GM23338 (cell line): ENCODE data around the gene GC. TPM values are rescaled to one million over a fixed set of nuclear protein-coding genes. Genes with fewer than 3 reads are reported as not detected.

Experiments used
- ATAC-seq: fragments of 200-7000 bp; cut with Tn5 transposase; 3 replicates; pipeline ENCODE4 v1.9.1; 2020
- DNase-seq: peaks from one replicate; pipeline ENCODE4 v3.0.0-alpha.2; 2015; ENCODE audit warnings: low spot score
- H2AFZ ChIP-seq: fragments of 200-600 bp; sonication (generic); 2 replicates; pipeline ENCODE4 v1.8.0; 2016; ENCODE audit warnings: antibody characterized with exemption, mild to moderate bottlenecking, moderate library complexity
- H3F3A ChIP-seq: fragments of 200-600 bp; sonication (generic); replicated peaks from 2 replicates; pipeline ENCODE4 v1.8.0; 2017; ENCODE audit warnings: antibody characterized with exemption, mixed run types, low read depth
- H3K27ac ChIP-seq: fragments of 200-600 bp; sonication (generic); 2 replicates; pipeline ENCODE4 v1.6.1; 2016; ENCODE audit warnings: low read depth
- H3K27me3 ChIP-seq: fragments of 200-600 bp; sonication (generic); 2 replicates; pipeline ENCODE4 v1.8.0; 2016; ENCODE audit warnings: mild to moderate bottlenecking, mixed run types, moderate library complexity; ENCODE audit not compliant: insufficient read depth
- H3K36me3 ChIP-seq: fragments of 200-600 bp; sonication (generic); 2 replicates; pipeline ENCODE4 v1.8.0; 2016; ENCODE audit warnings: mild to moderate bottlenecking; ENCODE audit not compliant: insufficient read depth
- H3K4me1 ChIP-seq: fragments of 200-600 bp; sonication (generic); 2 replicates; pipeline ENCODE4 v1.8.0; 2016; ENCODE audit warnings: mild to moderate bottlenecking, moderate library complexity; ENCODE audit not compliant: insufficient read depth
- H3K4me2 ChIP-seq: fragments of 200-600 bp; sonication (generic); 2 replicates; pipeline ENCODE4 v1.7.1; 2017; ENCODE audit warnings: mixed run types
- H3K4me3 ChIP-seq: fragments of 200-600 bp; sonication (generic); 2 replicates; pipeline ENCODE4 v1.6.1; 2016; ENCODE audit warnings: mixed run types
- H3K79me2 ChIP-seq: fragments of 200-600 bp; sonication (generic); replicated peaks from 2 replicates; pipeline ENCODE4 v1.8.0; 2017; ENCODE audit warnings: mild to moderate bottlenecking; ENCODE audit not compliant: insufficient read depth
- H3K9me2 ChIP-seq: fragments of 200-600 bp; sonication (generic); 2 replicates; pipeline ENCODE4 v1.8.0; 2017; ENCODE audit not compliant: insufficient read depth
- H4K20me1 ChIP-seq: fragments of 200-600 bp; sonication (generic); replicated peaks from 2 replicates; pipeline ENCODE4 v1.8.0; 2017; ENCODE audit warnings: mild to moderate bottlenecking; ENCODE audit not compliant: insufficient read depth
- H3K27ac Mint-ChIP-seq: 2 replicates; pipeline ENCODE4 v1.8.0; 2020; ENCODE audit warnings: inconsistent platforms, mild to moderate bottlenecking, moderate library complexity, mixed read lengths
- H3K27me3 Mint-ChIP-seq: 3 replicates; pipeline ENCODE4 v1.8.0; 2022; ENCODE audit warnings: low read depth, mild to moderate bottlenecking, moderate library complexity, mixed read lengths, inconsistent platforms; ENCODE audit not compliant: insufficient read depth, poor library complexity
- H3K36me3 Mint-ChIP-seq: 3 replicates; pipeline ENCODE4 v1.8.0; 2021; ENCODE audit warnings: low read depth, mild to moderate bottlenecking, inconsistent platforms, moderate library complexity, mixed read lengths
- H3K4me1 Mint-ChIP-seq: 3 replicates; pipeline ENCODE4 v1.8.0; 2020; ENCODE audit warnings: mild to moderate bottlenecking, inconsistent platforms, mixed read lengths
- H3K4me3 Mint-ChIP-seq: 3 replicates; pipeline ENCODE4 v1.8.0; 2021; ENCODE audit warnings: moderate library complexity, mild to moderate bottlenecking, inconsistent platforms, mixed read lengths
- H3K9me3 Mint-ChIP-seq: 3 replicates; pipeline ENCODE4 v1.8.0; 2020; ENCODE audit warnings: moderate library complexity, mild to moderate bottlenecking, inconsistent platforms, mixed read lengths
- CREB1 ChIP-seq: fragments of 250-450 bp; sonication (Bioruptor Pico); IDR thresholded peaks from 2 replicates; pipeline ENCODE4 v1.5.0; 2020; ENCODE audit warnings: low read depth, mild to moderate bottlenecking, moderate library complexity
- EZH2 ChIP-seq: fragments of 200-600 bp; sonication (generic); IDR thresholded peaks from one replicate; pipeline ENCODE4 v1.8.0; 2017; ENCODE audit warnings: antibody characterized with exemption, mild to moderate bottlenecking, low read depth; ENCODE audit not compliant: unreplicated experiment
- EZH2phosphoT487 ChIP-seq: fragments of 200-600 bp; sonication (generic); IDR thresholded peaks from one replicate; pipeline ENCODE4 v1.8.1; 2018; ENCODE audit warnings: antibody characterized with exemption; ENCODE audit not compliant: unreplicated experiment
- JUNB ChIP-seq: IDR thresholded peaks from one replicate; pipeline ENCODE4 v1.6.1; 2016; ENCODE audit warnings: antibody characterized with exemption; ENCODE audit not compliant: unreplicated experiment
- NANOG ChIP-seq: IDR thresholded peaks from 2 replicates; pipeline ENCODE4 v1.6.1; 2016; ENCODE audit warnings: antibody characterized with exemption, borderline replicate concordance
- POLR2AphosphoS5 ChIP-seq: IDR thresholded peaks from 2 replicates; pipeline ENCODE4 v1.6.1; 2016; ENCODE audit warnings: antibody characterized with exemption, low read depth
- STAT1 ChIP-seq: IDR thresholded peaks from one replicate; pipeline ENCODE4 v1.6.1; 2016; ENCODE audit warnings: antibody characterized with exemption; ENCODE audit not compliant: unreplicated experiment
- ZNF114 ChIP-seq: fragments of 250-450 bp; sonication (Bioruptor Pico); IDR thresholded peaks from 2 replicates; pipeline ENCODE4 v1.5.0; 2020; ENCODE audit warnings: mild to moderate bottlenecking, moderate library complexity
- ZNF331 ChIP-seq: fragments of 250-450 bp; sonication (Bioruptor Pico); IDR thresholded peaks from 2 replicates; pipeline ENCODE4 v1.5.0; 2020; ENCODE audit warnings: low read depth, mild to moderate bottlenecking, moderate library complexity
- polyA plus RNA-seq: library from polyadenylated mRNA; unstranded; fragments of >200 nt; fragmentation: Nextera tagmentation; extraction: Ambion mirVana; gene quantifications from 2 replicates; pipeline ENCODE4 v1.2.1, GENCODE V29; 2016
- total RNA-seq: library from RNA; depleted of rRNA; stranded (reverse); fragments of >200 nt; shearing (Covaris generic); gene quantifications from 2 replicates; pipeline ENCODE4 v1.2.3, GENCODE V29; 2014
- TF ChIP-seq, protein P1 (sequence below), 2 experiments: fragments of 200-600 bp in 1 of 2; sonication (generic) in 1 of 2; conservative IDR thresholded peaks; 2 replicates each; pipeline versions ENCODE4 v1.5.1 to v1.6.1; 2016 to 2017; ENCODE audit warnings: antibody characterized with exemption in 2 of 2, low read depth in 2 of 2, mild to moderate bottlenecking in 2 of 2, moderate library complexity in 1 of 2
- TF ChIP-seq, protein P2 (sequence below): IDR thresholded peaks from 2 replicates; pipeline ENCODE4 v1.6.1; 2016; ENCODE audit warnings: antibody characterized with exemption
- TF ChIP-seq, protein P3 (sequence below): IDR thresholded peaks from one replicate; pipeline ENCODE4 v1.6.1; 2018; ENCODE audit warnings: antibody characterized with exemption; ENCODE audit not compliant: unreplicated experiment
- TF ChIP-seq, protein P4 (sequence below): fragments of 250-450 bp; sonication (Bioruptor Pico); IDR thresholded peaks from 2 replicates; pipeline ENCODE4 v1.5.0; 2020; ENCODE audit warnings: mild to moderate bottlenecking, moderate library complexity

GC gene
- total and polyA plus RNA-seq, 2 experiments from 2014 or later, result 0.21 to 1.7 TPM

DNA sequence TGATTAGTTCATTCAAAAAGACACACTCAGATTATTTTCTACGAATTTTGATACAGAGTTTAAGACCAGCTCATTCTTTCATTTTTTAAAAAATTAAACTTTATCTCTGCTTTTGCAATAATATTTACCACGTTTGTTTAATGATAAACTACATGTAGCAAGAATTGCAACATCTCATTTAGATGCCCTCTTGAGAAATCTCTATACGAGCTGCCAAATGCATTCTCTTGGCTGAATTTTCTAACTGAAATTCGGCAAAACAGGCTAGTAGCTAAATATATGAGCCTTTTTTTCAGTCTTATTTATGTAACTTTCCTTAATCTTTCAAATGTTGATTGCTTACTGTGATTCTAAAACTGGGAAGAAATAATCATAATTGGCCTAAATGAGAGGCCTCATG lies 2.1 kb upstream of the GC start:
- Histone ChIP-seq H3K27me3 (no peaks in the 10 kb centered on the region), H2AFZ (no peak overlapping the region; the same call in 1 of the 2 replicates), H3K4me2 (no peak overlapping the region), H3K27ac (no peak overlapping the region), H4K20me1 (no peaks in the 10 kb centered on the region), H3F3A (no peaks in the 10 kb centered on the region), H3K79me2 (no peaks in the 10 kb centered on the region), H3K4me1 (no peaks in the 10 kb centered on the region), H3K4me3 (no peak overlapping the region), H3K36me3 (no peaks in the 10 kb centered on the region), H3K9me2 (no peaks in the 10 kb centered on the region)
- no peak overlapping the region for H3K4me3 Mint-ChIP-seq
- H3K27ac Mint-ChIP-seq, result no peak overlapping the region
- H3K27me3 Mint-ChIP-seq, result no peaks in the 10 kb centered on the region
- peaks cover 4% of the 10 kb centered on the region; the same call in 1 of the 3 replicates for H3K4me1 Mint-ChIP-seq
- no peaks in the 10 kb centered on the region for H3K36me3 Mint-ChIP-seq
- no peak for DNase-seq
- no peak for ATAC-seq
- TF ChIP-seq, protein P1, sequence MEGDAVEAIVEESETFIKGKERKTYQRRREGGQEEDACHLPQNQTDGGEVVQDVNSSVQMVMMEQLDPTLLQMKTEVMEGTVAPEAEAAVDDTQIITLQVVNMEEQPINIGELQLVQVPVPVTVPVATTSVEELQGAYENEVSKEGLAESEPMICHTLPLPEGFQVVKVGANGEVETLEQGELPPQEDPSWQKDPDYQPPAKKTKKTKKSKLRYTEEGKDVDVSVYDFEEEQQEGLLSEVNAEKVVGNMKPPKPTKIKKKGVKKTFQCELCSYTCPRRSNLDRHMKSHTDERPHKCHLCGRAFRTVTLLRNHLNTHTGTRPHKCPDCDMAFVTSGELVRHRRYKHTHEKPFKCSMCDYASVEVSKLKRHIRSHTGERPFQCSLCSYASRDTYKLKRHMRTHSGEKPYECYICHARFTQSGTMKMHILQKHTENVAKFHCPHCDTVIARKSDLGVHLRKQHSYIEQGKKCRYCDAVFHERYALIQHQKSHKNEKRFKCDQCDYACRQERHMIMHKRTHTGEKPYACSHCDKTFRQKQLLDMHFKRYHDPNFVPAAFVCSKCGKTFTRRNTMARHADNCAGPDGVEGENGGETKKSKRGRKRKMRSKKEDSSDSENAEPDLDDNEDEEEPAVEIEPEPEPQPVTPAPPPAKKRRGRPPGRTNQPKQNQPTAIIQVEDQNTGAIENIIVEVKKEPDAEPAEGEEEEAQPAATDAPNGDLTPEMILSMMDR (conservative IDR thresholded peaks at IDR 0.05; ENCODE audit: low read depth in 2 of 2), result no peak
- TF ChIP-seq JUNB (no peak), STAT1 (no peak), EZH2phosphoT487 (no peak), ZNF331 (CRISPR knock-in tag) (no peak), NANOG (no peak), CREB1 (CRISPR knock-in tag) (no peak), ZNF114 (CRISPR knock-in tag) (no peak), POLR2AphosphoS5 (no peak), EZH2 (no peak)
- TF ChIP-seq, protein P2, sequence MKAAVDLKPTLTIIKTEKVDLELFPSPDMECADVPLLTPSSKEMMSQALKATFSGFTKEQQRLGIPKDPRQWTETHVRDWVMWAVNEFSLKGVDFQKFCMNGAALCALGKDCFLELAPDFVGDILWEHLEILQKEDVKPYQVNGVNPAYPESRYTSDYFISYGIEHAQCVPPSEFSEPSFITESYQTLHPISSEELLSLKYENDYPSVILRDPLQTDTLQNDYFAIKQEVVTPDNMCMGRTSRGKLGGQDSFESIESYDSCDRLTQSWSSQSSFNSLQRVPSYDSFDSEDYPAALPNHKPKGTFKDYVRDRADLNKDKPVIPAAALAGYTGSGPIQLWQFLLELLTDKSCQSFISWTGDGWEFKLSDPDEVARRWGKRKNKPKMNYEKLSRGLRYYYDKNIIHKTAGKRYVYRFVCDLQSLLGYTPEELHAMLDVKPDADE, result no peak
- TF ChIP-seq, protein P3, sequence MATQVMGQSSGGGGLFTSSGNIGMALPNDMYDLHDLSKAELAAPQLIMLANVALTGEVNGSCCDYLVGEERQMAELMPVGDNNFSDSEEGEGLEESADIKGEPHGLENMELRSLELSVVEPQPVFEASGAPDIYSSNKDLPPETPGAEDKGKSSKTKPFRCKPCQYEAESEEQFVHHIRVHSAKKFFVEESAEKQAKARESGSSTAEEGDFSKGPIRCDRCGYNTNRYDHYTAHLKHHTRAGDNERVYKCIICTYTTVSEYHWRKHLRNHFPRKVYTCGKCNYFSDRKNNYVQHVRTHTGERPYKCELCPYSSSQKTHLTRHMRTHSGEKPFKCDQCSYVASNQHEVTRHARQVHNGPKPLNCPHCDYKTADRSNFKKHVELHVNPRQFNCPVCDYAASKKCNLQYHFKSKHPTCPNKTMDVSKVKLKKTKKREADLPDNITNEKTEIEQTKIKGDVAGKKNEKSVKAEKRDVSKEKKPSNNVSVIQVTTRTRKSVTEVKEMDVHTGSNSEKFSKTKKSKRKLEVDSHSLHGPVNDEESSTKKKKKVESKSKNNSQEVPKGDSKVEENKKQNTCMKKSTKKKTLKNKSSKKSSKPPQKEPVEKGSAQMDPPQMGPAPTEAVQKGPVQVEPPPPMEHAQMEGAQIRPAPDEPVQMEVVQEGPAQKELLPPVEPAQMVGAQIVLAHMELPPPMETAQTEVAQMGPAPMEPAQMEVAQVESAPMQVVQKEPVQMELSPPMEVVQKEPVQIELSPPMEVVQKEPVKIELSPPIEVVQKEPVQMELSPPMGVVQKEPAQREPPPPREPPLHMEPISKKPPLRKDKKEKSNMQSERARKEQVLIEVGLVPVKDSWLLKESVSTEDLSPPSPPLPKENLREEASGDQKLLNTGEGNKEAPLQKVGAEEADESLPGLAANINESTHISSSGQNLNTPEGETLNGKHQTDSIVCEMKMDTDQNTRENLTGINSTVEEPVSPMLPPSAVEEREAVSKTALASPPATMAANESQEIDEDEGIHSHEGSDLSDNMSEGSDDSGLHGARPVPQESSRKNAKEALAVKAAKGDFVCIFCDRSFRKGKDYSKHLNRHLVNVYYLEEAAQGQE, result no peak
- TF ChIP-seq, protein P4, sequence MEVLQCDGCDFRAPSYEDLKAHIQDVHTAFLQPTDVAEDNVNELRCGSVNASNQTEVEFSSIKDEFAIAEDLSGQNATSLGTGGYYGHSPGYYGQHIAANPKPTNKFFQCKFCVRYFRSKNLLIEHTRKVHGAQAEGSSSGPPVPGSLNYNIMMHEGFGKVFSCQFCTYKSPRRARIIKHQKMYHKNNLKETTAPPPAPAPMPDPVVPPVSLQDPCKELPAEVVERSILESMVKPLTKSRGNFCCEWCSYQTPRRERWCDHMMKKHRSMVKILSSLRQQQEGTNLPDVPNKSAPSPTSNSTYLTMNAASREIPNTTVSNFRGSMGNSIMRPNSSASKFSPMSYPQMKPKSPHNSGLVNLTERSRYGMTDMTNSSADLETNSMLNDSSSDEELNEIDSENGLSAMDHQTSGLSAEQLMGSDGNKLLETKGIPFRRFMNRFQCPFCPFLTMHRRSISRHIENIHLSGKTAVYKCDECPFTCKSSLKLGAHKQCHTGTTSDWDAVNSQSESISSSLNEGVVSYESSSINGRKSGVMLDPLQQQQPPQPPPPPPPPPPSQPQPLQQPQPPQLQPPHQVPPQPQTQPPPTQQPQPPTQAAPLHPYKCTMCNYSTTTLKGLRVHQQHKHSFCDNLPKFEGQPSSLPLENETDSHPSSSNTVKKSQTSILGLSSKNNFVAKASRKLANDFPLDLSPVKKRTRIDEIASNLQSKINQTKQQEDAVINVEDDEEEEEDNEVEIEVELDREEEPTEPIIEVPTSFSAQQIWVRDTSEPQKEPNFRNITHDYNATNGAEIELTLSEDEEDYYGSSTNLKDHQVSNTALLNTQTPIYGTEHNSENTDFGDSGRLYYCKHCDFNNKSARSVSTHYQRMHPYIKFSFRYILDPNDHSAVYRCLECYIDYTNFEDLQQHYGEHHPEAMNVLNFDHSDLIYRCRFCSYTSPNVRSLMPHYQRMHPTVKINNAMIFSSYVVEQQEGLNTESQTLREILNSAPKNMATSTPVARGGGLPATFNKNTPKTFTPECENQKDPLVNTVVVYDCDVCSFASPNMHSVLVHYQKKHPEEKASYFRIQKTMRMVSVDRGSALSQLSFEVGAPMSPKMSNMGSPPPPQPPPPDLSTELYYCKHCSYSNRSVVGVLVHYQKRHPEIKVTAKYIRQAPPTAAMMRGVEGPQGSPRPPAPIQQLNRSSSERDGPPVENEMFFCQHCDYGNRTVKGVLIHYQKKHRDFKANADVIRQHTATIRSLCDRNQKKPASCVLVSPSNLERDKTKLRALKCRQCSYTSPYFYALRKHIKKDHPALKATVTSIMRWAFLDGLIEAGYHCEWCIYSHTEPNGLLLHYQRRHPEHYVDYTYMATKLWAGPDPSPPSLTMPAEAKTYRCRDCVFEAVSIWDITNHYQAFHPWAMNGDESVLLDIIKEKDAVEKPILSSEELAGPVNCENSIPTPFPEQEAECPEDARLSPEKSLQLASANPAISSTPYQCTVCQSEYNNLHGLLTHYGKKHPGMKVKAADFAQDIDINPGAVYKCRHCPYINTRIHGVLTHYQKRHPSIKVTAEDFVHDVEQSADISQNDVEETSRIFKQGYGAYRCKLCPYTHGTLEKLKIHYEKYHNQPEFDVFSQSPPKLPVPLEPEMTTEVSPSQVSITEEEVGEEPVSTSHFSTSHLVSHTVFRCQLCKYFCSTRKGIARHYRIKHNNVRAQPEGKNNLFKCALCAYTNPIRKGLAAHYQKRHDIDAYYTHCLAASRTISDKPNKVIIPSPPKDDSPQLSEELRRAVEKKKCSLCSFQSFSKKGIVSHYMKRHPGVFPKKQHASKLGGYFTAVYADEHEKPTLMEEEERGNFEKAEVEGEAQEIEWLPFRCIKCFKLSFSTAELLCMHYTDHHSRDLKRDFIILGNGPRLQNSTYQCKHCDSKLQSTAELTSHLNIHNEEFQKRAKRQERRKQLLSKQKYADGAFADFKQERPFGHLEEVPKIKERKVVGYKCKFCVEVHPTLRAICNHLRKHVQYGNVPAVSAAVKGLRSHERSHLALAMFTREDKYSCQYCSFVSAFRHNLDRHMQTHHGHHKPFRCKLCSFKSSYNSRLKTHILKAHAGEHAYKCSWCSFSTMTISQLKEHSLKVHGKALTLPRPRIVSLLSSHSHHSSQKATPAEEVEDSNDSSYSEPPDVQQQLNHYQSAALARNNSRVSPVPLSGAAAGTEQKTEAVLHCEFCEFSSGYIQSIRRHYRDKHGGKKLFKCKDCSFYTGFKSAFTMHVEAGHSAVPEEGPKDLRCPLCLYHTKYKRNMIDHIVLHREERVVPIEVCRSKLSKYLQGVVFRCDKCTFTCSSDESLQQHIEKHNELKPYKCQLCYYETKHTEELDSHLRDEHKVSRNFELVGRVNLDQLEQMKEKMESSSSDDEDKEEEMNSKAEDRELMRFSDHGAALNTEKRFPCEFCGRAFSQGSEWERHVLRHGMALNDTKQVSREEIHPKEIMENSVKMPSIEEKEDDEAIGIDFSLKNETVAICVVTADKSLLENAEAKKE (CRISPR knock-in tag), result no peak
- H3K9me3 Mint-ChIP-seq, result no peaks in the 10 kb centered on the region; the same call in 2 of the 3 replicates
